Activated gamma-delta T cell treated with Interleukin-2 at 50 U/mL for 16 hours (primary cell): ENCODE measurements around the gene SIRT7.
"Not testable (repeated sequence)": the region's sequence is repeated elsewhere in the genome, so short reads cannot be mapped to it uniquely, and the experiment has no call there.

ENCODE experiments used
- DNase-seq: peaks from one replicate; pipeline ENCODE4 v3.0.0-alpha.2; 2020

Gene SIRT7

DNA sequence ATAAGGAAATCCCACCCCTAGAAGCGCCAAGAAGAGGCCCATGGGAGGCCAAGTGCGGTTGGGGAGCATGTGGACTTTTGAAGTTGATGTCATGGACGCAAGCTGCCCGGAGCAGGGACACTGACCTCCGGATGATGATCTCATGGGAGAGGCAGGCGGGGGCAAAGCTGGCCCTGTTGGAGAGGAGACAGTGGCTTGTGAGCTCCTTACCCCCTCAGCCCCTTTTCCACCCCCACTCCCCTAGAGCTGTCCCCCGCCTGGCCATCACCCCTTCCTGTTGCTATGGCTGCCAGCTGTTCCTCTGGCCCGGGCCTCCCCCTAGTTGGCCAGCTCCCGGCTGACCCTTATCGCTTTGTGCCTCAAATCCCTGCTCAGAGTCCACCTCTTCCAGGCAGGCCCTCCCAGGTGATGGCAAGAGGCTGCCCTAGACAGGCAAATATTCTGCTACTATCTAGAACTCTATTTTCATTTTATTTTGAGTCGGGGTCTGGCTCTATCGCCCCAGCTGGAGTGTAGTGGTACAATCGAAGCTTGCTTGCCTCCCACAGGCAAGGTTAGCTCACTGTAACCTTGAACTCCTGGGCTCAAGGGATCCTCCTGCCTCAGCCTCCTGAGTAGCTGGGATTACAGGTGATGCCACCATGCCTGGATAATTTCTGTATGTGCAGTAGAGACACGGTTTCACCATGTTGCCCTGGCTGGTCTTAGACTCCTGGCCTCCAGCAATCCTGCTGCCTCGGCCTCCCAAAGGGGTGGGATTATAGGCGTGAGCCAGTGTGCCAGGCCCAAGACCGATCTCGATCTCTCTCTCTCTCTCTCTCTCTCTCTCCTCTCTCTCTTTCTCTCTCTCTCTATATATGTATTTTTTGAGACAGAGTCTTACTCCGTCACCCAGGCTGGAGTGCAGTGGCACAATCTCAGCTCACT is 36.4 kb upstream of the SIRT7 start:
- no peak for DNase-seq

DNA sequence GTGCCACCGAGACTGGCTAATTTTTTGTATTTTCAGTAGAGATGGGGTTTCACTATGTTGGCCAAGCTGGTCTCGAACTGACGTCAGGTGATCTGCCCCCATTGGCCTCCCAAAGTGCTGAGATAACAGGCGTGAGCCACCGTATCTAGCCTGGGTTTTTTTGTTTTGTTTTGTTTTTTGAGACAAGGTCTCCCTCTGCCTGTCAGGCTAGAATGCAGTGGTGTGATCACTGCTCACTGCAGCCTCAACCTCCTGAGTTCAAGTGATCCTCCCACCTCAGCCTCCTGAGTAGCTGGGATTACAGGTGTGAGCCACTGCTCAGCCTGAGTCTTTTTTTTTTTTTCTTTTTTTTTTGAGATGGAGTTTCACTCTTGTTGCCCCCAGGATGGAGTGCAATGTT is 35.5 kb upstream of the SIRT7 start:
- DNase-seq, result not testable (repeated sequence)

DNA sequence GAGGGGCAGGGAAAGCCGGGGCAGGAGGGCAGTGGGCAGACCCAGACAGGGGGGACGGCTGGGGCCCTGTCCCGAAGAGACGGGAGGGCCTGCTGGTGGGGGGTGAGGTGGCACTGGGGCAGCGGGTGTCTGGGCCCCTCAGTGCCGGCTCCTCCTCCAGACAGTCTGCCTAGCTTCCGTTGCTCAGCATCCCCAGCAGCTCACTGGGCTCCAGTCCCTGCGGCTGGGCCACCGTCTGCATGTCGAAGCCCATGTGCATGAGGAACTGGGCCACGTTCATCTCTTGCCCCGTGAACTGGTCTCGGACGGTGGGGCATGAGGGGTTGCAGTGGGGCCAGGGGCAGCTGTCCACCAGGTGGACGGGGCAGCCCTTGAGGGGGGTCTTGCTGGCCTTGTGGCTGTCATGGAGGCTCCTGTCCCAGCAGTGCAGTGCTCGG is 34.8 kb upstream of the SIRT7 start:
- no peak for DNase-seq

DNA sequence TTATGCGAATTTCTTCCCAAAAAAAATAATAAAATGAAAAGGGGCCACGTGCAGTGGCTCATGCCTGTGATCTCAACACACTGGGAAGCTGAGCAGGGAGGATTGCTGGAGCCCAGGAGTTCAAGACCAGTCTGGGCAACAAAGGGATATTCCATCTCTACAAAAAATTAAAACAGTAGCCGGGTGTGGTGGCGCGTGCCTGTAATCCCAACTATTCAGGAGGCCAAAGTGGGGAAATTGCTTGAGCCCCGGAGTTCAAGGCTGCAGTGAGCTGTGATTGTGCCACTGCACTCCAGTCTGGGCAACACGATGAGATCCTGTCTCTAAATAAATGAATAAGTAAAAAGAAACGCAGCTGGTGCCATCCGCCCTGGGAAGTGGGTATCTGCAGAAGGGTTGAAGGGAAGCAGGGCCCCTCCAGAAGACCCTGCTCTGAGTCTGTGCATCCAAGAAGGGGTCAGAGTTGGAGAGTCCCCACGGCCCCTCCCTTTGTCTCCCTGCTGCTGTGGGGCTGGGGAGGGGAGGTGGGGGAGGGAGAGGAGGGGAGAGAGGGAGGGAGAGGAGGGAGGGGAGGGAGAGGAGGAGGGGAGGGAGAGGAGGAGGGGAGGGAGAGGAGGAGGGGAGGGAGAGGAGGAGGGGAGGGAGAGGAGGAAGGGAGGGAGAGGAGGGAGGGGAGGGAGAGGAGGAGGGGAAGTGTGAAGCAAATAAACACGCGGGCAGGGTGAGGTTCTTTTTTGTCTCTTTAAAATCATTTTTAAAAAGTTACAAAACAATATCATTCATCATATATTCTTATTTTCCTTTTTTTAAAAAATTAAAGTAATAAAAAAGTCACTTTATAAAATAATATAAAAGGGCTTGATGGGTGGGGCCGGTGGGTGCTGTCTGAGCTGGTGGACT is 34.1 kb upstream of the SIRT7 start:
- no peak for DNase-seq

DNA sequence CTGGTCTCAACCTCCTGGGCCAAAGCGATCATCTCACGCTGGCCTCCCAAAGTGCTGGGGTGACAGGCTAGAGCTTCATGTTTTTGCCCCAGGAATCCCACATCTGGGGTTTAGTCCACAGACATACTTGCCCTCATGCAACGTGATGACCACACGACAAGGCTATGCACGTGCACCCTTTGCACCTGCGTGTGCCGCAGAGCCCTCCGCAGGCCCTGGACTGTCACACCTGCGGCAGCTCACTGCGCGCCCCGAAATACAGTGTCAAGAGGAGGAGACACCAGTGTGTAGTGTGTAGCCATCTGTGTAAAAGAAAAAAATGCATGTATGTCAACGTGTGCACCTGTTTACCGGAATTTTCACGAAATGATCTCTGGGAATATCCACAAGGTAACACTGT is 32.5 kb upstream of the SIRT7 start:
- no peak for DNase-seq

DNA sequence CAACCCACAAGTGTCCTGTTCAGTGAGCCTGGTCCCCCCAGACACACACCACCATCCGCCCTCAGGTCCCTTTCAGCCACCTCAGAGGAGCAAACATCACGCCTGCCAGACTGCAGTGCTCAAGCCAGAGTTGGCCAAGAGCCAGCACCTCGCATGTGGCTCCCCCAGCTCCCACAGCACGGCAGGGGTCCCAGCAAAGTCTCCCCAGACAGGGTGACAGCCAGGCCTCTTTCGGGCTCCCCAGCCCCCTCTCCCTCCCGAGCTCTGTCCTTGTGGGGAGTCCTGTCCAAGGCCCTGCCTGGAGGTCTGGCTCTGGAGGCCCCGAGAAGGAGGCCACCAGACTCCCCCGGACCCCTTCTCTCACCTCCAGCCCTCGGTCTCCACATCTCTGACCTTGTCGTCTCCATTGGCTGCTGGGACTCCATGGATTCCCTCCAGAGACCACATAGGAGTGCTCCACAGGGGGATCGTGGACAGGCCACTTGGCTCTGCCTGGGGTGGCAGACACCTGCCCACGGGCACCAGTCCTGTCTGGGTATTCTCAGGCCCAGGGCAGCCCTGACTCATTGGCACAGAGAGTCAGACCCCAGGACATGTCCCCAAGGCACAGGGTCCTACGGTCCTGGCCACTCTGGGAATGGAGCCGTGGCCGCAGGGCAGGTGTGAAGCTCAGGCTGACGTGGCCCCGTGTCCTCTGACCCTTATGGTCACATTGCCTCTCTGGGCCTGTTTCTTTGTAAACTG is 30.8 kb upstream of the SIRT7 start:
- no peak for DNase-seq

DNA sequence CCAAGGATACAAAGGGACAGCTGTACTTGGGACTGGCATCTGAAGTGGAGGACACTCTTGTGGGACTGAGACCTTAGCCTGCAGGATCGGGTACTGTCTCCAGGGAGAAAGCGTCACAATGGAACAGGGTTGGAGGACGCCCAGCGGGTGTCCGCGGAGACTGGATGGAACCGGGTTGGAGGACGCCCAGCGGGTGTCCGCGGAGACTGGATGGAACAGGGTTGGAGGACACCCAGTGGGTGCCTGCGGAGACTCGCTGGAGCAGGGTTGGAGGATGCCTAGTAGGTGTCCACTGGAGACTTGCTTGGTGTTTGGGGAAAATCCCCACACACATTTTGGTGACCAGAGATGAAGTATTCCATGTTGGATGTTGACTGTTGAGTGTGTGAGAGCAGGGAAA is 29.2 kb upstream of the SIRT7 start, which contains the start of gene MYADML2:
TSS of gene MYADML2 (minus strand) at position 45 of the 400 bp plus-strand sequence. CDS start 5,492 bp downstream, outside the sequence.
- DNase-seq, result no peak

DNA sequence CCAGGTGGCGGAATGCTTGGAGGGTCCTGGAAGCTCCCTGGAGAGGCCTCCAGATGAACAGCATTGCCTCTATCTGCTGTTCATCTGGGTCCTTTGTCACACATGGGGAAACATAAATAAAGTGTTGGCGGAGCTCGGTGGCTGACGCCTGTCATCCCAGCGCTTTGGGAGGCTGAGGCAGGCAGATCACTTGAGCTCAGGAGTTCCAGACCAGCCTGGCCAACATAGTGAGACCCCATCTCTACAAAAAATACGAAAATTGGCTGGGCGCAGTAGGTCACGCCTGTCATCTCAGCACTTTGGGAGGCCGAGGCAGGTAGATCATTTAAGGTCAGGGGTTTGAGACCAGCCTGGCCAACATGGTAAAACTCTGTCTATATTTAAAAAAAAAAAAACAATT is 26.9 kb upstream of the SIRT7 start:
- DNase-seq, result no peak

DNA sequence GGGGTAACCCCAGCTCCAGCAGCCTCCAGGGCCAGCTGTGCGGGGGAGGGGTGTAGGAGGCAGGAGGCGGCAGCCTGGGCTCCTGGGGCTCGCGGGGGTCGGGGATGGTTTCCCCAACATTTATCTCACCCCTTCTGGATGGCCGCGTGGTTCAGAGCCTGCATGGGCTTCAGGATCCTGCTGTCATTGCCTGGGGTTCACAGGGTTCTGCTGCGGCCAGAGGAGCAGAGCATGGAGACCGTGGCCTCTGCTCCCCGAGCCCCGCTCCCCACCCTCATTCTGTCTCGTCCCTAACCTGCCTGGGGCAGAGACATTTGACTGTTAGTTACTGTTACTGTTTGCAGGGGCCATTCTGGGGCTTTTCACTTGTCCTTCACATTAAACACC is 24.2 kb upstream of the SIRT7 start:
- no peak for DNase-seq

DNA sequence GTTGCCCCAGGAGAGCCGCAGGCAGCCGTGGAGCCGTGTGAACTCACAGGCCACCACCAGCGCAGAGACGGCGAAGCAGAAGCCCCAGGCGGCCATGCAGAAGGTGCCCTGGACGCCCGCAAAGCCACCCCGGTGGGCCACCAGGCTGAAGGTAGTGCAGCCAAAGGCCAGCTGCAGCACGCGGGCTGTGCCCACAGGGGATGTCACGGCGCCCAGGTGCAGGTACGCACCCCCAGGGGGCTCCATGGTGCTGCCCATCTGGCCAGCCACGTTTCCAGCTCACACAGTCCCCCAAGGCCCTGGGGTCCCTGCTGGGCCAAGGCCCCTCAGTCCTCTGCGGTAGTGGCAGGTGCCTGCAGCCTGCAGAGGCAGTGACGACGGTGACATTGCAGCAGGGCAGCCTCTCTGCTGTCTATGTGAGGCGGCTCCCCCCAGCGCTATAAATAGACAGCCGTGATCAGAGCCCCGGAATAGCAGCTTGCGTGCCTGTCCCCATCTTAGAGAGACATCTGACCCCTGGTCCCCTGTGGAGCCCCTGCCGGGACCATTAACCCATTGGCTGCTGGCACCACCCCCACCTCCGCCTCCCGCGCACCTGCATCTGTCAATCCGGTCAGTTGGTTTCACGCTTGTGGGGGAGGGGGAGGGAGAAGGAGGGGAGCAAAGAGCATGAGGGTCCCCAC is 23.6 kb upstream of the SIRT7 start:
- no peak for DNase-seq

DNA sequence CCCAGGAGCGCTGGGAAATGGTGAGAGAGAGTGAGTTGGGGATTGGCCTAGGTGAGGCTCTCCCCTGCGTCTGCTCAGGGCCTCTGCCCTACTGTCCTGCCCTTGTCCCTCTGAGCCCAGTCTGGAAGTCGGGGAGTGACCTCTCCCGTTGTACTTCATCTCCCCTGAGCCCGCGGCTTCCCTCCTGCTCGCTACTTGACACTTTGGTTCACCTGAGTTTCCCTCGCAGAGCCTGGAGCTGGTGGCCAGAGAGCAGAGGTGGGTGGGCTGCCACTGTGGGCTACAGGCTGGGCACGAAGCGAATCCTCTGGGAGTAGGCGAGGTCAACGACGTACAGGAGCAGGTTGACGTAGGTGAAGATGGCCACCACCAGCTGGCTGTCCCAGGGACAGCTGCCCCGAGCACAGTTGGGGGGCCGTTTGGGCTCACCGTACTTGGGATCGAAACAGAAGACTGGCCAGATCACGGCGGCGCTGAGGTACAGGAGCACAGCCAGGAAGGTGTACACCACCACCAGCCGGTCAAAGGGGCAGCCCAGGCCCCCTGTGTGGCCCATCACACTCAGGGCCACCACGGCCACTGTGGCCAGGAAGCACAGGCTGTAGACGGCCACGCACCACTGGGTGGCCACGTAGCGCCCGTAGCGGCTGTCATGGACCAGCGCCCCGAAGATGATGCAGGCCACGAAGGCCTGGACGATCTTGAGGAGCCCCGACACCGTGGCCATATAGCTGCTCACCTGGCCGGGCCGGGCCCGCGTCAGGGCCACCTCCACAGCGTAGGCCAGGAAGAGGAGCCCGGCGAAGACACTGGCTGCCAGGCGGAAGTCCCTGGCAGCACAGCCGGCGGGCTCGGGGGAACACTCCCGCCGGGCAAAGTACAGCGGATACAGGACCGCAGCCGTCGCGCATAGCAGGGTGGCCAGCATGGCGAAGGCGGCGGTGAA is 22.8 kb upstream of the SIRT7 start:
- DNase-seq, result no peak

DNA sequence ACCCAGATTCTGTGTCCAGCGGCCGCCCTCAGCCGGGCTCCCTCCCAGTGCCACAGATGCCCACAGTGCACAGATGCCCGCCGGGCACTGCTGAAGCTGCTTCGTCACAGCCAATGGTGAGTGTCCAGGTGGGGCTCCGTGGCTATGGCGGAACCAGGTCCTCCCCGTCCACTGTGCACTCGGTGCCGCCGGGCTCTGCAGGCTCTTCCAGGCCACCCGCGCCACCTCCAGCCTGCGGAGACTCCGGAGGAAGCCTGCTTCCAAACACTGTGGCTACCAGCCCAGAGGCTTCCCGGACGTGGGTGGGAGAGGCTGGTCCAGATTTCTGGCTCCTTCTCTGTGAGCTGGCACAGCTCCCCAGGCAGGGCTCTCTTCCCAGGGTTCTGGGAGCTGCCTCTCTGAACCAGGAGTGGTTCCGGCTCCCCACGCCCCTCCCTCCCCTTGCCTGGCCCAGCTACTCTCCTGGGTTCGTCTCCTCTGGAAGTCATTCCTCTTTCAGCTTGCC is 22.0 kb upstream of the SIRT7 start:
- no peak for DNase-seq

DNA sequence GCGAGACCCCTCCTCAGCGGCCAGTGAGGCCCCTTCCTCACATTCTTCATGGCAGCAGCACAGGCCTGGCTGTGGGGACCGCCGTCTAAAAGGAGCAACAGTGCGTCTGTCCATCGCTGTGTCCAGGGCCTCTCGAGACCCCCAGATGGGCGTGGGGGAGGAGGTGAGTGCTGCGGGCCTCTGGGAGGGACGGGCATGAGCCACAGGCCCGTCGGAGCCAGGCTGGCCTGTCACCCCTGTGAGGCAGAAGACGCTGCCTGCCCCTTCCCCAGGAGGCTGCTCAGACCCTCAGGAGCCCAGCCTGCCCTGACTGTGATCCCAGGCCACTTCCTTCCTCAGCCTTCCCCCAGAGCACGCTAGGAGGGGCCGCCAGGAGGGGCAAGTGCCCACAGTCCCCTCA is 21.2 kb upstream of the SIRT7 start:
- DNase-seq, result no peak

DNA sequence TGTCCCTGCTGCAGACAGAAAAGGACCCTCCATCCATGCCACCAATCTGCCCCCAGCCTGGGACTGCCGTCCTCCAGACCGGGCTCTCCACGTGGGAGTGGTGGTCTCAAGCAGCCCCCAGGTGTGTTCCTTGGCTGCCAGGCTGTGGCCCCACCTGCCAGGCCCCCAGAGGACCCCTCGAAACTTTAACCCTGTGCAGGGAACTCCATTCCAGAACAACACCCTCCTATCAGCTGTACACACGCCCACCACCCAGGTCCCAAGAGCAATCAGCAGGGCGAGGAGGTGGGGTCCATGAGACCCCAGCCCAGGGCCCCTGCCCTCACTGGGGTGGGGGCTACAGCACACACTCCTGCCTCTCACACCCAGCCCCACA is 17.7 kb upstream of the SIRT7 start:
- no peak for DNase-seq

DNA sequence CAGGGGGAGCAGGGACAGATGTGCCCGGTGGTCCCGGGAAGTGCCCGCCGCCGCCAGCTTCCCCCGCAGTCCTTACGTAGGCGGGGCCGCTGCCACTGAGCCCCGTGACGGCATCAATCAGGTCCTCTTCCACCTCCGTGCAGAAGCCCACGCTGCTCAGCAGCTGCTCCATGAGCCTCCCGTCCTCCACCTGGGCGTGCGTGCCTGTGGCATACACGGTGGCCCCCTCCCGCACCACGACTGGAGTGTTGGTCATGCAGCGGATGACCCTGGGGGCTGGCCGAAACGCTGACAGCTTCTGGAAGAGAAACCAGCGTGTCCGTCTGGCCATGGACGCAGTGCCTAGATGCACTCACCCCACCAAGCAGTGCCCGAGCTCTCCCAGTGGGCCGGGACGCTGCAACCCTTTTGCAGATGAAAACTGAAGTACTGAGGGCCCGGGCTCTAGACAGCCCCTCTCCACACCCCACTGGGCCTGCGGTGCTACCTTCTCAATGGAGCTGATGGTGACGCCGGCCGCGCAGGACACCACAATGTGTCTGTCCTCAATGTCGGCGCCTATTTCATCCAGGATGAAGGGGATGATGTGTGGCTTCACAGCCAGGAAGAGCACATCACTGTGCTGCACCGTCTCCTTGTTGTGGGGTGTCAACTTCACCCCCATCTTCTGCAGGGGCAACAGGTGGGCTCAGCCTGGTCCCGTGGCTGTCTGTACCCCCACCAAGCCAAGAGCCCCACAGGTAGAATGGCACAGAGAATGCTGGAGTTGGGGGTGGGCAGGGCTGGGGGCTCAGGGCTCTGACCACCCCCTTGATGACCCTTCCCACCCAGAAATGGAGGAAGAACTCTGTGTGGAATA is 17.1 kb upstream of the SIRT7 start:
- no peak for DNase-seq

DNA sequence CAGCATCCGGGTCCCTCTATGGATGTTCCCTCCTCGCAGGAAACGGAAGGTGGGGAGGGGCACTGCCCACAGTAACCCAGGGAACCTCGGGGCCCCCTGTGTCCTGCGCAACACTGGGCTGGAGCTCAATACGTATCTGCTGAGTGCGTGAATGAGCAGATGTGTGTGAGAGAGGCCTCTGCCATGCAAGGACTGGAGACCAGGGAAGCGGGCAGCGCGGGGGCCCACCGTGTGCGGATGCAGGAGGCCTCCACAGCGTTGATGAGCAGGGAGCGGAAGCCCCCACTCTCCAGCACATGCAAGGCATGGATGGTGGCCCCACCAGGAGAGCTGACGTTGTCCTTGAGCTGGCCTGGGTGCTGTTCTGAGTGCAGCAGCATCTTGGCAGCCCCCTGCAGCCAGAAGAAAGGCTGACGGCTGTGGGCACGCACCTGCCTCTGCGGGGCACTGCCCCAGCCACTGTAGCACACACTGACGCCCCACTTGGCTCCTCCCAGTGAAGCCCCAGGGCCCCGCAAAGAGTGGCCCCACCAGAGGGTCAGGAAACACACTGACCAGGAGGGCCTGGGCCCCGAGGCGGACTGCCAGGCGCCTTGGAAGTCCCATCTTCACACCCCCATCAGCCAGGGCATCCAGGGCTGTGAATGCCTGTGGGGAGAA is 16.3 kb upstream of the SIRT7 start:
- no peak for DNase-seq

DNA sequence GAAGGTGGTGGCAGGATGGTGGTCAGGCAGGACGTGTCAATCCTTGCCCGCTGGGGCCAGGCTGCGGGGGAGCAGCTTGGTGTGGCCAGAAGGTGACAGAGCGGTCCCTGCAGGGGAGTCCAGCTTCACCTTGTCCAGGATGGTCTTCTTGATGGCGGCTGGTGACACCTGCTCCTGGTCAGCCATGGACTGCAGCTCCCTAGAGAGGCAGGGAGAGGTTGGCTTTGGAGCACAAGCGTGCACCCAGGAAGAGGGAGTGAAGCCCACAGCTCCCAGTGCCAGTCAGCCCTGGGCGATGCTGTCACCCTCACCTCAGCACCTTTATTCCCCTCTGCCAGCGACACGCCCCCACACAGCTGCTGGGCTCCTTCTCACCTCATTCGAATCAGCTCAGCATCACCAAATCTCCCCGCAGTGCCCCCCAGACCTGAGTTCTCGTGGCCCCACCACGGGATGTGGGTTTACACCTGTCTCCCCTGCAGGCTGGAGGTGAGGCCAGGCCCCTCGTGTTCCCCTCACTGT is 15.3 kb upstream of the SIRT7 start:
- DNase-seq, result no peak

DNA sequence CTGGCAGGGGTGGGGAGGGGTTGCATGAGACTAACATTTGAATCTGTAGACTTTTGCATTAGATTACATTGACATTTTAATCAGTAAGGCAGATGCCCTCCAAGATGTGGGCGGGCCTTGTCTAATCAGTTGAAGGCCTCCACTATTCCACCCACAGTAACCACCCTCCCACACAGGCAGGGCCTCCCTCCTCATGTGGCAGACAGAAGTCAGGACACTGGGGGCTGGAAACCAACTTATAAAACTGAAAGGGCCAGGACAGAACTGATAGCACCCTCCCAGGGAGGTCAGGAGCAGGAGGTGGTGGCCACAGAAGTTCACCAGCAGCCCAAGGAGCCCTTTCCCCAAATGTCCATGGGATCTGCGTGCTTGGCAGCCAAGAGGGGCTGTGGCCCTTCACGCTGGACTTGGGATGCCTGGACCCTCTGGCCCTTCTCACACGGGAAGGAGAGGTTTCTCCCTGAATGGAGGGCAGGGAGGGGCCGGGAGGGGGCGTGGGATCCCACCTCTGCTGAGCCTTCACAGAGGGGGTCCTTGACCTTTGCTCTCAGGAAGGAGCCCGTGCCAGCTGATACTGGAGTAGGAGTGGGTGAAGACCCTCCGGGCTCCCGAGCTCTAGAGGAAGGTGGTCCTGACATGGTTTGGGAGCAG is 14.5 kb upstream of the SIRT7 start:
- no peak for DNase-seq
